ENCODE data around the gene PROC.
"Not testable (repeated sequence)": the region's sequence is repeated elsewhere in the genome, so short reads cannot be mapped to it uniquely, and the experiment has no call there.

PROC gene

GRCh38 chr2:127428057-127428814, 10.0 kb downstream of the PROC start:
- DNase-seq = no peak

- DNase-seq = no peak
These were observed 10.5 kb downstream of the PROC start for GRCh38 chr2:127428815-127429109.

GRCh38 chr2:127429291-127429690, 11.1 kb downstream of the PROC start:
- DNase-seq = no peak

- DNase-seq = no peak
These were observed 11.7 kb downstream of the PROC start for GRCh38 chr2:127429844-127430425.

- no peak for DNase-seq
These were observed 13.3 kb downstream of the PROC start for GRCh38 chr2:127431408-127432023.

- no peak for DNase-seq
These were observed 16.3 kb downstream of the PROC start for GRCh38 chr2:127434515-127434914.

GRCh38 chr2:127437056-127437455, 18.8 kb downstream of the PROC start:
- no peak for DNase-seq

- no peak for DNase-seq
These were observed 19.8 kb downstream of the PROC start for GRCh38 chr2:127437781-127438726.

- no peak for DNase-seq
These were observed 21.1 kb downstream of the PROC start for GRCh38 chr2:127439343-127439742.

GRCh38 chr2:127448526-127448925, 30.3 kb downstream of the PROC start:
- no peak for DNase-seq

- DNase-seq = no peak
These were observed 31.2 kb downstream of the PROC start for GRCh38 chr2:127449414-127449813.

GRCh38 chr2:127449898-127450297, 31.7 kb downstream of the PROC start:
- no peak for DNase-seq

- no peak for DNase-seq
These were observed 33.8 kb downstream of the PROC start for GRCh38 chr2:127451981-127452380.

GRCh38 chr2:127452423-127452822, 34.2 kb downstream of the PROC start:
- DNase-seq = not testable (repeated sequence)

- no peak for DNase-seq
These were observed 34.8 kb downstream of the PROC start for GRCh38 chr2:127453013-127453391.

- no peak for DNase-seq
These were observed 35.4 kb downstream of the PROC start for GRCh38 chr2:127453392-127454171.

GRCh38 chr2:127454595-127455565, 36.7 kb downstream of the PROC start:
- no peak for DNase-seq

- no peak for DNase-seq
These were observed 37.6 kb downstream of the PROC start for GRCh38 chr2:127455566-127456493.

GRCh38 chr2:127456960-127457359, 38.7 kb downstream of the PROC start:
- no peak for DNase-seq

- no peak for DNase-seq
These were observed 44.2 kb downstream of the PROC start for GRCh38 chr2:127462461-127462860.
